CD4-positive, alpha-beta T cell treated with Interleukin-15 for 4 hours (primary cell): ENCODE results near the gene ABO.
"Not testable (repeated sequence)": the region's sequence is repeated elsewhere in the genome, so short reads cannot be mapped to it uniquely, and the experiment has no call there.

Source experiments
- DNase-seq: peaks from one replicate; pipeline ENCODE4 v3.0.0-alpha.2; 2020; ENCODE audit warnings: low spot score

The ABO gene

GRCh38 chr9:133275105-133276000 lies at the start of gene ABO:
TSS of gene ABO (minus strand) at chr9:133275201.
- DNase-seq: no peak

GRCh38 chr9:133323991-133324703 lies 49.1 kb upstream of the ABO start:
- DNase-seq: no peak

GRCh38 chr9:133323211-133323610 lies 48.2 kb upstream of the ABO start:
- no peak for DNase-seq

- DNase-seq: no peak
Observed at GRCh38 chr9:133322701-133323100, 47.7 kb upstream of the ABO start.

- DNase-seq: no peak
Observed at GRCh38 chr9:133321411-133321935, 46.5 kb upstream of the ABO start.

- no peak for DNase-seq
Observed at GRCh38 chr9:133320421-133320881, 45.5 kb upstream of the ABO start.

GRCh38 chr9:133317551-133317950 lies 42.5 kb upstream of the ABO start:
- DNase-seq: not testable (repeated sequence)

GRCh38 chr9:133315997-133316396 lies 41.0 kb upstream of the ABO start:
- DNase-seq: no peak

GRCh38 chr9:133309608-133310007 lies 34.6 kb upstream of the ABO start:
- no peak for DNase-seq

GRCh38 chr9:133307301-133307700 lies 32.3 kb upstream of the ABO start:
- no peak for DNase-seq

GRCh38 chr9:133306242-133307204 lies 31.5 kb upstream of the ABO start:
- DNase-seq: no peak

GRCh38 chr9:133305731-133306130 lies 30.7 kb upstream of the ABO start:
- no peak for DNase-seq

- no peak for DNase-seq
Observed at GRCh38 chr9:133304477-133305377, 29.7 kb upstream of the ABO start.

GRCh38 chr9:133304158-133304470 lies 29.1 kb upstream of the ABO start:
- no peak for DNase-seq

- DNase-seq: no peak
Observed at GRCh38 chr9:133303266-133304157, 28.5 kb upstream of the ABO start.

GRCh38 chr9:133301253-133302230 lies 26.5 kb upstream of the ABO start:
- no peak for DNase-seq

GRCh38 chr9:133299996-133300395 lies 25.0 kb upstream of the ABO start:
- DNase-seq: not testable (repeated sequence)

- no peak for DNase-seq
Observed at GRCh38 chr9:133294257-133294656, 19.3 kb upstream of the ABO start.
